GM12878 (cell line): ENCODE measurements around the gene SLC6A11. TPM values are rescaled to one million over a fixed set of nuclear protein-coding genes. Genes with fewer than 3 reads are reported as not detected.

Experiments used
- ATAC-seq: fragments of 200-7000 bp; cut with Tn5 transposase; 3 replicates; pipeline ENCODE4 v1.9.1; 2020; ENCODE audit warnings: mild to moderate bottlenecking, moderate library complexity
- BruUV-seq: library from RNA; stranded (reverse); fragments of 400-500 nt; replicated peaks from 2 replicates; lab custom pipeline; 2021; lab: Mats Ljungman, UMichigan
- CTCF ChIA-PET: fragments of 300-600 bp; sonication (Branson Sonifier 250); formaldehyde crosslinking; extraction: SDS; loops from one replicate; lab custom pipeline; 2021; ENCODE audit warnings: inconsistent platforms; lab: Yijun Ruan, JAX
- POLR2A ChIA-PET: fragments of 350-600 bp; formaldehyde crosslinking; extraction: SDS; loops from one replicate; lab custom pipeline; 2021; ENCODE audit warnings: inconsistent platforms; lab: Charles Lee
- RAD21 ChIA-PET: fragments of 300-600 bp; sonication (Branson Sonifier 250); formaldehyde crosslinking; loops from one replicate; lab custom pipeline; 2023; ENCODE audit warnings: antibody characterized with exemption; ENCODE audit not compliant: unreplicated experiment; lab: Charles Lee
- SMC1A ChIA-PET: fragments of 300-600 bp; sonication (Branson Sonifier 250); formaldehyde crosslinking; loops from one replicate; lab custom pipeline; 2023; ENCODE audit not compliant: unreplicated experiment, uncharacterized antibody; lab: Charles Lee
- DNase-seq: peaks from one replicate; pipeline ENCODE4 v3.0.0-alpha.2; 2011; ENCODE audit warnings: low read depth, low spot score
- FAIRE-seq: peaks from 3 replicates; lab custom pipeline; 2011; peaks lifted over from hg19 to GRCh38; lab: Jason Lieb, UNC
- H2AFZ ChIP-seq: 2 replicates; pipeline ENCODE4 v1.6.0; 2011; ENCODE audit warnings: low read depth, low read length, control low read depth; ENCODE audit not compliant: control insufficient read depth
- H3K27ac ChIP-seq: 2 replicates; pipeline ENCODE4 v1.5.1; 2011; ENCODE audit warnings: control low read depth; ENCODE audit not compliant: control insufficient read depth, insufficient read depth
- H3K27me3 ChIP-seq, 2 experiments: replicated peaks in 1 of 2; 2 replicates each; pipeline versions ENCODE4 v1.6.0 to v1.6.1; 2011; ENCODE audit warnings: low read length in 1 of 2; ENCODE audit not compliant: control insufficient read depth in 2 of 2, insufficient read depth in 2 of 2
- H3K36me3 ChIP-seq, 2 experiments: 2 replicates each; pipeline ENCODE4 v1.5.1; 2011; ENCODE audit warnings: low read length in 1 of 2; ENCODE audit not compliant: control insufficient read depth in 2 of 2, insufficient read depth in 2 of 2
- H3K4me1 ChIP-seq: 2 replicates; pipeline ENCODE4 v1.6.1; 2011; ENCODE audit warnings: mild to moderate bottlenecking, low read length, moderate library complexity, mixed read lengths; ENCODE audit not compliant: control insufficient read depth, insufficient read depth
- H3K4me2 ChIP-seq: 2 replicates; pipeline ENCODE4 v1.6.0; 2011; ENCODE audit warnings: control low read depth; ENCODE audit not compliant: control insufficient read depth, insufficient read depth
- H3K4me3 ChIP-seq: fragments of 200-600 bp; sonication (generic); 2 replicates; pipeline ENCODE4 v1.5.1; 2016
- H3K79me2 ChIP-seq: 2 replicates; pipeline ENCODE4 v1.6.0; 2011; ENCODE audit warnings: low read length; ENCODE audit not compliant: control insufficient read depth, insufficient read depth
- H3K9ac ChIP-seq: 2 replicates; pipeline ENCODE4 v1.8.0; 2011; ENCODE audit warnings: low read length, control low read depth, mixed read lengths; ENCODE audit not compliant: control insufficient read depth, insufficient read depth
- H3K9me3 ChIP-seq: replicated peaks from 3 replicates; pipeline ENCODE4 v1.5.1; 2011; ENCODE audit warnings: mild to moderate bottlenecking, low read length; ENCODE audit not compliant: control insufficient read depth, insufficient read depth
- H4K20me1 ChIP-seq: 2 replicates; pipeline ENCODE4 v1.6.0; 2011; ENCODE audit not compliant: control insufficient read depth, insufficient read depth
- CEBPZ ChIP-seq: fragments of 150-350 bp; IDR thresholded peaks from 2 replicates; pipeline ENCODE4 v1.6.1; 2016; ENCODE audit warnings: low read depth, low read length
- CTCF ChIP-seq, 3 experiments: IDR thresholded peaks in 2 of 3; conservative IDR thresholded peaks in 1 of 3; 2 replicates each; pipeline ENCODE4 v1.5.1; 2011; ENCODE audit warnings: low read depth in 3 of 3, low read length in 3 of 3, mild to moderate bottlenecking in 3 of 3, control low read depth in 2 of 3, moderate library complexity in 2 of 3, inconsistent platforms in 1 of 3, mixed read lengths in 1 of 3; ENCODE audit not compliant: control insufficient read depth in 2 of 3, insufficient read depth in 1 of 3; ENCODE audit errors: extremely low read depth in 1 of 3
- E2F4 ChIP-seq: IDR thresholded peaks from 2 replicates; pipeline ENCODE4 v1.6.1; 2012; ENCODE audit warnings: low read depth, low read length, improper control_type of control experiment
- GABPA ChIP-seq: IDR thresholded peaks from 2 replicates; pipeline ENCODE4 v1.6.1; 2014; ENCODE audit warnings: antibody characterized with exemption, low read depth, mild to moderate bottlenecking, inconsistent platforms
- HDGF ChIP-seq: fragments of 450-650 bp; IDR thresholded peaks from 2 replicates; pipeline ENCODE4 v1.6.1; 2016; ENCODE audit warnings: antibody characterized with exemption
- JUND ChIP-seq: IDR thresholded peaks from 2 replicates; pipeline ENCODE4 v1.6.1; 2012; ENCODE audit warnings: low read depth, mild to moderate bottlenecking, low read length, improper control_type of control experiment, moderate library complexity
- PAX8 ChIP-seq: fragments of 450-650 bp; IDR thresholded peaks from 2 replicates; pipeline ENCODE4 v1.6.1; 2017; ENCODE audit warnings: mild to moderate bottlenecking, moderate library complexity
- POLR2AphosphoS2 ChIP-seq: IDR thresholded peaks from 2 replicates; pipeline ENCODE4 v1.6.1; 2011; ENCODE audit warnings: low read depth, mild to moderate bottlenecking, low read length, improper control_type of control experiment, moderate library complexity
- RAD21 ChIP-seq: IDR thresholded peaks from 2 replicates; pipeline ENCODE4 v1.6.1; 2011; ENCODE audit warnings: mild to moderate bottlenecking, low read depth, low read length, moderate library complexity; ENCODE audit not compliant: insufficient read depth
- SMARCA5 ChIP-seq: fragments of 450-650 bp; IDR thresholded peaks from 2 replicates; pipeline ENCODE4 v1.6.1; 2017; ENCODE audit warnings: mild to moderate bottlenecking
- SMC3 ChIP-seq: IDR thresholded peaks from 2 replicates; pipeline ENCODE4 v1.6.1; 2011; ENCODE audit warnings: low read length, improper control_type of control experiment, borderline replicate concordance
- ZBTB11 ChIP-seq: fragments of 450-650 bp; formaldehyde crosslinking; IDR thresholded peaks from 2 replicates; pipeline ENCODE4 v1.5.0; 2022; ENCODE audit warnings: mild to moderate bottlenecking, missing genetic modification characterization
- ZNF207 ChIP-seq: fragments of 450-650 bp; IDR thresholded peaks from 2 replicates; pipeline ENCODE4 v1.6.1; 2014; ENCODE audit warnings: antibody characterized with exemption, mild to moderate bottlenecking, borderline replicate concordance
- WGBS: methylation state at CpG from one replicate; pipeline ENCODE4 v1.1.6; 2016; ENCODE audit warnings: low lambda C conversion rate; ENCODE audit not compliant: insufficient replicate concordance, insufficient coverage; ENCODE audit errors: missing lambda C conversion rate; 5-methylcytosine and 5-hydroxymethylcytosine counted together
- in situ Hi-C: fragments of 300-500 bp; cut with MboI; formaldehyde crosslinking; loops from 9 replicates; pipeline ENCODE4 v1.14.3; 2018; ENCODE audit warnings: mixed read lengths
- intact Hi-C: fragments of 100-400 bp; cut with micrococcal nuclease; formaldehyde crosslinking; loops from one replicate; pipeline ENCODE4 v1.14.2; 2022; ENCODE audit not compliant: unreplicated experiment
- polyA plus RNA-seq, 11 experiments: library from polyadenylated mRNA; depleted of rRNA in 4 of 11; unstranded in 6 of 11; stranded (reverse) in 5 of 11; fragments of >200 nt; fragmentation: Nextera tagmentation in 4 of 11; fragmentation: Illumina TruSeq in 1 of 11; extraction: Ambion mirVana in 4 of 11; extraction: Trizol in 1 of 11; gene quantifications; 1 replicate in 1 of 11; 2 replicates in 10 of 11; pipeline versions ENCODE4 v1.2.1 to v1.2.3, GENCODE V29; 2011 to 2016; ENCODE audit warnings: inconsistent platforms in 2 of 11, missing spikeins in 2 of 11, low read depth in 1 of 11
- total RNA-seq, 4 experiments: library from RNA; depleted of rRNA in 3 of 4; stranded (reverse); fragments of >200 nt in 3 of 4; fragmentation: Illumina TruSeq in 1 of 4; extraction: Trizol in 1 of 4; gene quantifications; 2 replicates each; pipeline versions ENCODE4 v1.2.1 to v1.2.3, GENCODE V29; 2013 to 2021

The SLC6A11 gene
- total and polyA plus RNA-seq, 10 of the 15 experiments (the other 5 are each of a cell fraction or from before 2014, with no cell fraction given): not detected

GRCh38 chr3:10883478-10884234, 67.6 kb downstream of the SLC6A11 start:
- no peaks in the 10 kb centered on the region for H3K79me2 ChIP-seq
- H3K4me1 ChIP-seq: no peaks in the 10 kb centered on the region
- H3K4me3 ChIP-seq: no peak overlapping the region
- ATAC-seq (no peak), DNase-seq (no peak), FAIRE-seq (no peak)
- no peak overlapping the region for H3K9ac ChIP-seq
- H3K36me3 ChIP-seq: no peaks in the 10 kb centered on the region
- intact Hi-C loops: loop anchor here (1.0 kb wide), 1 partner anchor 125 kb away; no protein-coding TSS in a partner anchor
- no peaks in the 10 kb centered on the region for H4K20me1 ChIP-seq
- in situ Hi-C loops: no loop called here
- RAD21 ChIA-PET: no interaction called here
- SMC1A ChIA-PET: no interaction called here
- POLR2A ChIA-PET: no interaction called here
- H3K27me3 ChIP-seq: peaks cover 2% of the 10 kb centered on the region in 2 experiments; a peak in 3 of 4 replicates
- CTCF ChIA-PET: interaction anchor here (2.8 kb wide), 1 partner anchor 125 kb away, joined by 8 read pairs; no protein-coding TSS in a partner anchor
- no TSS peak for BruUV-seq
- H2AFZ ChIP-seq: no peak overlapping the region
- 0% methylated on average over 7 of the region's 7 CpGs for WGBS
- no peak overlapping the region for H3K27ac ChIP-seq
- no peaks in the 10 kb centered on the region for H3K9me3 ChIP-seq
- H3K4me2 ChIP-seq: no peak overlapping the region
- TF ChIP-seq E2F4 (no peak), GABPA (no peak), PAX8 (no peak), HDGF (no peak), SMARCA5 (no peak), CEBPZ (no peak), JUND (no peak), ZBTB11 (CRISPR knock-in tag) (no peak), CTCF (IDR thresholded peaks at IDR 0.05 in 2 of 3, conservative IDR thresholded peaks at IDR 0.05 in 1 of 3; ENCODE audit: control insufficient read depth in 2 of 3, extremely low read depth in 1 of 3, insufficient read depth in 1 of 3, low read depth in 3 of 3, low read length in 3 of 3) (peak; percentile 38 to 56 (median 48); a peak in 5 of 6 replicates), RAD21 (0 out of 2 replicates have a peak, but pooled peaks have one; percentile 40), POLR2AphosphoS2 (no peak), SMC3 (peak; percentile 54; the same call in 1 of the 2 replicates), ZNF207 (no peak)
